Cardiac fibroblast (primary cell): ENCODE results near the gene WDR38.
"Not testable (repeated sequence)": the region's sequence is repeated elsewhere in the genome, so short reads cannot be mapped to it uniquely, and the experiment has no call there.

Experiments used
- DNase-seq, 2 donors: peaks; one replicate each; pipeline versions ENCODE4 v3.0.0 to v3.0.0-alpha.2; 2010; ENCODE audit warnings: low read depth in 2 of 2
- H3K4me3 ChIP-seq, 2 donors: replicated peaks in 1 of 2; 1 replicate in 1 of 2; 2 replicates in 1 of 2; pipeline ENCODE4 v1.5.1; 2011; ENCODE audit warnings: low read depth in 2 of 2, low read length in 2 of 2, mild to moderate bottlenecking in 2 of 2, moderate library complexity in 1 of 2
- CTCF ChIP-seq: IDR thresholded peaks from one replicate; pipeline ENCODE4 v1.5.1; 2011; ENCODE audit warnings: low read depth, mild to moderate bottlenecking, low read length, inconsistent platforms

The WDR38 gene

GRCh38 chr9:124843456-124844034 lies 9.7 kb upstream of the WDR38 start:
- H3K4me3 ChIP-seq: no peak overlapping the region
- TF ChIP-seq CTCF: no peak
- no peak for DNase-seq

GRCh38 chr9:124844291-124844690 lies 9.0 kb upstream of the WDR38 start:
- DNase-seq: no peak
- no peak overlapping the region for H3K4me3 ChIP-seq
- TF ChIP-seq CTCF: no peak

- not testable (repeated sequence) for H3K4me3 ChIP-seq, DNase-seq
These were observed 6.8 kb upstream of the WDR38 start for GRCh38 chr9:124846467-124846866.

- no peak for TF ChIP-seq CTCF
- DNase-seq: no peak
- no peak overlapping the region for H3K4me3 ChIP-seq
These were observed 6.3 kb upstream of the WDR38 start for GRCh38 chr9:124846969-124847368.

GRCh38 chr9:124849801-124850200 lies 3.5 kb upstream of the WDR38 start:
- no peak for TF ChIP-seq CTCF
- H3K4me3 ChIP-seq: no peak overlapping the region
- DNase-seq: peak; percentile 85 to 95

- H3K4me3 ChIP-seq: no peak overlapping the region
- TF ChIP-seq CTCF: no peak
- DNase-seq: no peak
These were observed 985 bp upstream of the WDR38 start for GRCh38 chr9:124852121-124852828.

- peak overlapping the region; percentile 41 to 61 for H3K4me3 ChIP-seq
- TF ChIP-seq CTCF: no peak
- no peak for DNase-seq
These were observed 414 bp downstream of the WDR38 start for GRCh38 chr9:124853605-124854143.
